RWPE1 (cell line): Measurements from ENCODE around the gene YIPF2.
"Not testable (repeated sequence)": the region's sequence is repeated elsewhere in the genome, so short reads cannot be mapped to it uniquely, and the experiment has no call there.

Experiments used
- CTCF ChIA-PET: fragments of 350-600 bp; sonication (Branson Sonifier 250); formaldehyde crosslinking; extraction: SDS; loops from one replicate; lab custom pipeline; 2021; lab: Yijun Ruan, JAX
- POLR2A ChIA-PET: fragments of 400-600 bp; formaldehyde crosslinking; extraction: SDS; loops from one replicate; lab custom pipeline; 2020; ENCODE audit warnings: antibody characterized with exemption; ENCODE audit not compliant: low non-redundant PET; lab: Yijun Ruan, JAX
- DNase-seq: peaks from one replicate; pipeline ENCODE4 v3.0.0; 2012; ENCODE audit warnings: low spot score
- H3K27ac ChIP-seq: fragments of 450-650 bp; 2 replicates; pipeline ENCODE4 v1.5.1; 2017
- CTCF ChIP-seq: fragments of 450-650 bp; conservative IDR thresholded peaks from 2 replicates; pipeline ENCODE4 v1.5.1; 2017; ENCODE audit warnings: low read depth, mild to moderate bottlenecking

Gene YIPF2

GRCh38 chr19:10961073-10961860 is 32.8 kb upstream of the YIPF2 start:
- POLR2A ChIA-PET: interaction anchor here (0.5 to 0.8 kb wide), 3 partner anchors 13 to 16 kb away, joined by 3 to 7 read pairs (median 6); no protein-coding TSS in a partner anchor
- peak; percentile 40 for DNase-seq
- H3K27ac ChIP-seq: peak overlapping the region; percentile 90
- TF ChIP-seq CTCF: no peak
- CTCF ChIA-PET: interaction anchor here (0.5 to 1.1 kb wide), 2 partner anchors 20 to 24 kb away, joined by 3 to 5 read pairs; no protein-coding TSS in a partner anchor

GRCh38 chr19:10960314-10961072 is 32.1 kb upstream of the YIPF2 start, which contains the start of gene SMARCA4:
TSS of gene SMARCA4 (plus strand) at chr19:10961030. CDS start at chr19:10984152, 23,122 bp downstream.
- H3K27ac ChIP-seq: peak within 1 kb of the TSS; percentile 90
- no peak for TF ChIP-seq CTCF
- POLR2A ChIA-PET: interaction anchor here (0.5 to 0.8 kb wide), 2 partner anchors 12 to 15 kb away, joined by 3 to 7 read pairs; no protein-coding TSS in a partner anchor
- CTCF ChIA-PET: interaction anchor here (0.7 to 2.9 kb wide), 3 partner anchors 19 to 44 kb away, joined by 3 to 10 read pairs (median 5); no protein-coding TSS in a partner anchor
- DNase-seq: peak; percentile 99

- peak overlapping the region; percentile 90 for H3K27ac ChIP-seq
- POLR2A ChIA-PET, DNase-seq: not testable (repeated sequence)
- CTCF ChIA-PET: interaction anchor here (0.6 to 2.9 kb wide), 2 partner anchors 18 to 23 kb away, joined by 3 to 10 read pairs; no protein-coding TSS in a partner anchor
Measured at GRCh38 chr19:10959277-10959968, 31.0 kb upstream of the YIPF2 start.

GRCh38 chr19:10952809-10953208 is 24.4 kb upstream of the YIPF2 start:
- POLR2A ChIA-PET: no interaction called here
- CTCF ChIA-PET: interaction anchor here (1.3 to 3.2 kb wide), 2 partner anchors 11 to 16 kb away, joined by 3 to 19 read pairs; no protein-coding TSS in a partner anchor
- H3K27ac ChIP-seq: peak overlapping the region; percentile 57
- DNase-seq: peak; percentile 56
- no peak for TF ChIP-seq CTCF

- TF ChIP-seq CTCF: no peak
- H3K27ac ChIP-seq: peak overlapping the region; percentile 85
- POLR2A ChIA-PET: no interaction called here
- CTCF ChIA-PET: interaction anchor here (0.7 kb wide), 1 partner anchor 19 kb away, joined by 3 read pairs; no protein-coding TSS in a partner anchor
- DNase-seq: no peak
Measured at GRCh38 chr19:10946958-10947657, 18.7 kb upstream of the YIPF2 start.

- H3K27ac ChIP-seq: peak overlapping the region; percentile 31
- POLR2A ChIA-PET: interaction anchor here (1.1 kb wide), 1 partner anchor 15 kb away, joined by 3 read pairs; the partner anchor contains the start of gene SMARCA4
- CTCF ChIA-PET: interaction anchor here (0.6 kb wide), 1 partner anchor 9 kb away, joined by 3 read pairs; no protein-coding TSS in a partner anchor
- no peak for DNase-seq
- no peak for TF ChIP-seq CTCF
Measured at GRCh38 chr19:10945264-10945663, 16.8 kb upstream of the YIPF2 start.

- CTCF ChIA-PET: not testable (repeated sequence)
Measured at GRCh38 chr19:10943412-10943811, 15.0 kb upstream of the YIPF2 start.

GRCh38 chr19:10941649-10942048 is 13.2 kb upstream of the YIPF2 start:
- CTCF ChIA-PET: interaction anchor here (0.5 to 1.9 kb wide), 17 partner anchors 10 to 613 kb away, joined by 3 to 19 read pairs (median 6); partner anchors contain the start of gene RAVER1
- not testable (repeated sequence) for DNase-seq
- peak overlapping the region; percentile 28 for H3K27ac ChIP-seq
- POLR2A ChIA-PET: interaction anchor here (1.0 kb wide), 1 partner anchor 12 kb away, joined by 7 read pairs; no protein-coding TSS in a partner anchor

More at GRCh38 chr19:10943412-10943811, 15.0 kb upstream of the YIPF2 start:
- H3K27ac ChIP-seq, DNase-seq, POLR2A ChIA-PET: not testable (repeated sequence)
